GM18951 (cell line): ENCODE measurements around the gene CTCFL.

Source experiments
- POLR2A ChIP-seq: IDR thresholded peaks from 4 replicates; pipeline ENCODE4 v1.6.1; 2011; ENCODE audit warnings: mild to moderate bottlenecking; ENCODE audit not compliant: insufficient read length, insufficient read depth; ENCODE audit errors: extremely low read depth
- in situ Hi-C: fragments of 300-500 bp; cut with MboI; formaldehyde crosslinking; loops from one replicate; pipeline ENCODE4 v1.12.0; 2022; ENCODE audit warnings: low sequenced_read_pairs, mixed read lengths, inconsistent platforms; ENCODE audit not compliant: unreplicated experiment

CTCFL gene

DNA sequence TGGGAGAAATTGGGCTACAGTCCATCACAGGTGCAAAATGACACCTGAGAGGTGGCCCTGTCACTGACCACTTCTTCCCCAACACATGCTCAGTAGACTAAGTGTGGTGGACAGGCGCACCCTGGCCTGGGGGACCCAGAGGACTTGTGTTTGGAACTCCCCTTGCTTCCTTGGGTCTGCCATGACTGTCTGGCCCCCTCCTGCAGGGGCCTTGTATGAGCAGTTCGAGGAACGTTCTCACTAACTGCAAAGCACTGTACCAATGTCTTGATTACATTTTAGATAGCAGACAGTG, 32.0 kb upstream of the CTCFL start:
- in situ Hi-C loops, result loop anchor here (25.0 kb wide), 1 partner anchor 470 kb away; no protein-coding TSS in a partner anchor
- TF ChIP-seq POLR2A, result no peak

GRCh38 chr20:57555457-57556184, 30.7 kb upstream of the CTCFL start:
- in situ Hi-C loops, result loop anchor here (25.0 kb wide), 1 partner anchor 468 kb away; no protein-coding TSS in a partner anchor
- no peak for TF ChIP-seq POLR2A

GRCh38 chr20:57553376-57554018, 28.6 kb upstream of the CTCFL start:
- in situ Hi-C loops, result loop anchor here (25.0 kb wide), 1 partner anchor 466 kb away; no protein-coding TSS in a partner anchor
- no peak for TF ChIP-seq POLR2A

- TF ChIP-seq POLR2A, result no peak
- in situ Hi-C loops, result loop anchor here (25.0 kb wide), 1 partner anchor 465 kb away; no protein-coding TSS in a partner anchor
Measured at GRCh38 chr20:57552471-57552870, 27.5 kb upstream of the CTCFL start.

DNA sequence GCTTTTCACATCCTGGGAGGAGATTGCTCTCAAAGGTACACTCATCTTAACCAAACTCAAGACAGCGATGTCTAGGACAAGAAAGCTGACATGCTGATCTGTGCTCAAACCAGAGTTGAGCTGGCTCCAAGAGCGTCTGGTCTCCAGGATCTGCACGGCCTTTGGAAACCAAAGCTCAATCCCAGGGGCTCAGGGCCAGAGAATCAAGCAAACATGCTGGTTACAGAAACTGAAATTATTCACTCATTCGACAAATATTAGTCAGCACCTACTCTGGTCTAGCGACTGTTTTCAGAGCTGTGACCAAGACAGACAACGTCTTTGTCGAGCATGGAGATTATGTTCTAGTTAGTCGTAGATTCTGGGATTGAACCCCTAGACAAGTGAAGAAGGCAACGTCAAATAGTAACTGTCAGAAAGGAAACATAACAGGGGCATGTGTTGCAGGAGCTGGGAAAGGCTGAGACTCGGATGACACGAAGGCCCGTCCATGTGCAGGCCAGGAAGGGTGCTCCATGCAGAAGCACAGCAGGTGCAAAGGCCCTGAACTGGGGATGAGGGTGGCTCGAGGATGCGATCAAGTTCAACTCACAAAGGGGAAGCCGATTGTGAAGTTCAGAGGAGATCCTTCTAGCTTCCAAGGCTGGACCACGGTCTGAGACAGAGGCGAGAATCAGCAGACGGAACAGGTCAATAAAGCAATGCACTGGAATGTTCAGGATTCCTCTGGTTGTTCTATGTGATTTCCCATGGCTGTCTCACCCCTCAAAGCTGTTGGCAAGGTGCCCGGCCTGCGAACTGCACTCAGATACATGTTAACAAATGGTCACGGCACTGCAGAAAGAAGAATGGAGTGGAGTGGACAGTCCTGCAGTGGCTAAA, 23.5 kb upstream of the CTCFL start:
- TF ChIP-seq POLR2A, result no peak
- in situ Hi-C loops, result no loop called here

DNA sequence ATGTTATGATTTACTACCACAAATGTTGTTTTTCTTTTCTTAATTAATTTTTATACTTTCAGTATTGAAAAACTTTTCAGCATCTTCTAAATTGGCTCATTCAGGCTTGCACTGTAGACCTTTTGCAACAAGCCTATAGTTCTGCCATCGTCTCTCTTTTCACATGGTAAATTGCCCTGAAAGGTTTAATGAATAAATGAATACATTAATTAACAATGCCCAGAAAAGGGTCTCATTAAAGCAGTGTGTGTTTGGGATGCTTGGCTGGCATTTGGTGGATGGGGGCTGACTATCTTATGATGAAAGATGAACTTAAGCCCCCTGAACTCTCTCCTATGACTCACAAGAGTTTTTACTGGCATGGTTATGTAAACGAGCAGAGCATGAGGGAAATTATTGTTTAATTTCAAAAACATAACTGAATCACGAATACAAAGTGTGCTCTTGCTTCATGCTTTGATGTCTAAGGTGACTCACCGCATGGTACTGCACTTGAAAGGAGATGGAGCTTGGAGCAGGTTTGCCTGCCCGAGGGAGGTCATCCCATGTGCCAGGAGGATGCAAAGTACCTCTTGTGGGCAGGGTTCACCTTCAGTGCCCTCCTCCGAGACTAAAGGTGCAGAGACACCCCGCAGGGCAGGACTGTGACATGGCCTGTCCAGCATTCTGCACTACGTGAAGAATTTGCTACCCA, 22.2 kb upstream of the CTCFL start:
- in situ Hi-C loops, result no loop called here
- TF ChIP-seq POLR2A, result no peak

DNA sequence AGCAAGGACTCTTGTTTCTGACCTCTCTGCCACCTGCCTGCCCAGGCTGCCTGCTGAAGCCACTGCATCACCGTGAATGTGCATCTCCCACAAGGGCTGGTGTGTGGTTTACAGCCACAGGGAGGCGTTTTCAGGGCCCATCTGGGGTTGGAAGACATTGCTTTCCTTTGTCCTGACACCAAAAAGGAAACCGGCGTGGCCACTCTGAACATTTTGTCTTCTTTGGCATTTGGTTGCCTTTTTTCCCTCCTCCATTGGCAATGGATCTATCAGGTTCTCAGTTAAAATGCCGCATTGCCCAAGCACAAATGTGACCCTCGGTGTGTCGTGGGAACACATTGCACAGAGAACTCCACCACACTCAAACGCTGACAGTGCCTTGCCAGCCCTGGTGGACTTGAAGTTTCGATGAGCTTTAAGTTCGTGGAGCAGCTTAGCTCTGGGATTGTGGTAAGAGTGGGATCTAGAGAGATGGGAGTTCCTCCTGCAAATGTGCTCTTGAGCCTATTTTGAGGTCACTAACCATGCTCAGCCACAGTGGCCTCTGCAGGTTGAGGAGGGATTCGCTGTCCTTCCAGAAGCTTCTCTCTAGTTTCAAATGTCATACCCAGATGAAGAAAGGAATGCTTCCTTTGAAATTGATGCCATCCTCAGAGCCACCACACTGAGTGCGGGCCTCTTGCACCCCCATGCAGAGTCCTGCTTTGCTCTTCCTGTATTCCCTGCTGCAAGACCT, 21.2 kb upstream of the CTCFL start:
- in situ Hi-C loops, result no loop called here
- no peak for TF ChIP-seq POLR2A

DNA sequence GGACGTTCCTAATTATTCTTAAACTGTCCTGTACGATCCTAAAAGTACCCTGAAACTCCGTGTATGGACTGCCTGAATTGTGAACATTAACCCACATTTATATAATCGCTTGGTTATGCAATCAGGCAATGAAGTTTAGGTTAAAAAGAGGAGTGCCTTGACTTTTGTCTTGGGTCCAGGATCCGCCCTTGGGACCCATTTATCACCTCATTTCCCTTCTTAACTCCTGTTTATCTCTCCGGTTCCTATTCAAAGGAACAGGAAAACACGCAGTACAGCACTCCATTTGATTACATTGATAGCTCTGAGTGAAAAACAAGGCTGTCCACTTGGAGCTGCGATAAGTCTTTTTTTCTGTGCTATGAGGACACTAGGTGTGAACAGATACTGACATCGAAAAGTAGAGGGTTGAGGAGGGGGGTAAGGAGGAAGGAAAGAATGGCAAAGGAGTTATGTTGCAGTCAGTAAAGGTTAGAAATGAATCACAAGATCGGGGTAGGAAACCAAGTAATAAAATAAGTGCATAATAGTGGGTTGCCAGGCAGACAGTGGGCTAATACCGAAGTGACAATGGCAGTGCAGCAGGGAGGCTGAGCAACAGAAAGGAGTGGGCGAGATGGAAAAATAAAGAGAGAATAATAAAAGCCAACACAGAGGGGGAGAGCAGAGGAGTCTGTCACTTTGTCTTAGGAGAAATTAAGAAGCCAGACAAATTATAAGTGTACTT, 20.1 kb upstream of the CTCFL start:
- in situ Hi-C loops, result no loop called here
- no peak for TF ChIP-seq POLR2A

DNA sequence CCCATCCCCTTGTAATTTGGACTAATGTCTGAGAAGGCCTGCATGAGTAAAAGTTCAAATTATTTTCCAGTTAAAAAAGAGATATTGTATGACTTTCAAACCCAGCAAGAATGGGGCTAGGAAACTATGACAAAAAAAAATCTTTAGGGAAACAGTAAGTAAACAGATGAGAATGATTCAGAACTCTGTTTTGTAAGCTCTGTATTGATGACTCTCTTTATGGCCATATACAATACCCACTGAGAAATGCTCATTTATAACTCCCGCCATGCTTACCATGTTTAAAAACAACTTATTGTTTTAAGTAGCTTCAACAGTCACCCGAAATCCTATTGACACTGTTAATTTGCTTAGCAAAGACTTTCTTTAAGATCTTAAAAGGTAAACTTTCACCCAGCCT, 18.8 kb upstream of the CTCFL start:
- TF ChIP-seq POLR2A, result no peak
- in situ Hi-C loops, result no loop called here

GRCh38 chr20:57540890-57541580, 16.1 kb upstream of the CTCFL start:
- no peak for TF ChIP-seq POLR2A
- in situ Hi-C loops, result no loop called here

- in situ Hi-C loops, result no loop called here
- no peak for TF ChIP-seq POLR2A
Measured at GRCh38 chr20:57539889-57540288, 14.9 kb upstream of the CTCFL start.
